HL-60 (cell line): Measurements from ENCODE around the gene FIGNL2.

Source experiments
- SPI1 ChIP-seq: IDR thresholded peaks from 2 replicates; pipeline ENCODE4 v1.6.1; 2012; ENCODE audit warnings: low read depth, mild to moderate bottlenecking, borderline replicate concordance
- TF ChIP-seq, protein P1 (sequence below): IDR thresholded peaks from one replicate; pipeline ENCODE4 v1.5.1; 2011; ENCODE audit warnings: low read length, control low read depth, inconsistent platforms; ENCODE audit not compliant: insufficient read depth

DNA sequence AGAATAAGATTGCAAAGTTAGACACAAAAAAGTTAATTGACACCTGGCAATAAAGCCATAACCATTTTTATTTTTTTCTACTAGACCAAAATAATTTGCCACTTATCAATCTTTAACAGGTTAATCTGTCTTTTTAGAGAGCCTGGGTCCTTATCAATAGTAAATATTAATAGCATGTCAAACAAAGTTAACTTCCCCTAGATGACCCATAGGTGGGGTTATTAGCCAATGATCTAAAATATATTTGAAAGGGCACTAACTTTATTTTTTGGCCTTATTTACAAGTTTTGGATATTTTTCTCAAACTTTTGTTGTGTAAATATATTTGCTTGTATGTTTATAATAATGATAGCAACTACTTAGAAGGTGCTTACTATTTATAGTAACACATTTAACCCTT, 43.3 kb upstream of the FIGNL2 start:
- TF ChIP-seq, protein P1, sequence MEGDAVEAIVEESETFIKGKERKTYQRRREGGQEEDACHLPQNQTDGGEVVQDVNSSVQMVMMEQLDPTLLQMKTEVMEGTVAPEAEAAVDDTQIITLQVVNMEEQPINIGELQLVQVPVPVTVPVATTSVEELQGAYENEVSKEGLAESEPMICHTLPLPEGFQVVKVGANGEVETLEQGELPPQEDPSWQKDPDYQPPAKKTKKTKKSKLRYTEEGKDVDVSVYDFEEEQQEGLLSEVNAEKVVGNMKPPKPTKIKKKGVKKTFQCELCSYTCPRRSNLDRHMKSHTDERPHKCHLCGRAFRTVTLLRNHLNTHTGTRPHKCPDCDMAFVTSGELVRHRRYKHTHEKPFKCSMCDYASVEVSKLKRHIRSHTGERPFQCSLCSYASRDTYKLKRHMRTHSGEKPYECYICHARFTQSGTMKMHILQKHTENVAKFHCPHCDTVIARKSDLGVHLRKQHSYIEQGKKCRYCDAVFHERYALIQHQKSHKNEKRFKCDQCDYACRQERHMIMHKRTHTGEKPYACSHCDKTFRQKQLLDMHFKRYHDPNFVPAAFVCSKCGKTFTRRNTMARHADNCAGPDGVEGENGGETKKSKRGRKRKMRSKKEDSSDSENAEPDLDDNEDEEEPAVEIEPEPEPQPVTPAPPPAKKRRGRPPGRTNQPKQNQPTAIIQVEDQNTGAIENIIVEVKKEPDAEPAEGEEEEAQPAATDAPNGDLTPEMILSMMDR = peak; percentile 9
- TF ChIP-seq SPI1 = no peak
